AG09309 (cell line): ENCODE measurements around the gene OR8S1.

ENCODE experiments used
- DNase-seq: peaks from one replicate; pipeline ENCODE4 v3.0.0-alpha.2; 2010; ENCODE audit warnings: low read depth
- H3K4me3 ChIP-seq: 2 replicates; pipeline ENCODE4 v1.5.1; 2011; ENCODE audit warnings: mild to moderate bottlenecking, low read depth, low read length, moderate library complexity; ENCODE audit not compliant: control insufficient read depth
- TF ChIP-seq, protein P1 (sequence below): IDR thresholded peaks from 2 replicates; pipeline ENCODE4 v1.5.1; 2011; ENCODE audit warnings: mild to moderate bottlenecking, low read depth, low read length, inconsistent platforms; ENCODE audit not compliant: insufficient read depth, control insufficient read depth; ENCODE audit errors: missing control alignments

The OR8S1 gene

DNA sequence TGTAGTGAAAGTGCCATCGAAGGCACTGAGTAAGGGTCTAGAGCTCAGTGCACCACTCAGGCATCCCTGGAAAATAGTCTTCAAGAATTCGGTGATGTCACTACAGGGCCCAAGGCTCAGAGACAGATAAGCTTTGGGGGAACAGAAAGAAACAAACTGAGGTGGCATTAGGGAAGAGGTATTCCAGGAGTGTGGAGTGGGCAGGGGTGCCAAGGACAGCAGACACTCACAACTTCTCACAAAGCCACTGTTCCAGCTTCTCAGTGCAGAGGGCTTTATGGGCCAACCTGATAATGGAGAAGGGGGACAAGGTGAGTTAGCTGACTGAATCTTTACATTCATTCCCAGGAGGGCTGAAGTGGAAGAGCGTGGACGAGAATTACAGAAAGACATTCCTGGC, 42.3 kb downstream of the OR8S1 start:
- TF ChIP-seq, protein P1, sequence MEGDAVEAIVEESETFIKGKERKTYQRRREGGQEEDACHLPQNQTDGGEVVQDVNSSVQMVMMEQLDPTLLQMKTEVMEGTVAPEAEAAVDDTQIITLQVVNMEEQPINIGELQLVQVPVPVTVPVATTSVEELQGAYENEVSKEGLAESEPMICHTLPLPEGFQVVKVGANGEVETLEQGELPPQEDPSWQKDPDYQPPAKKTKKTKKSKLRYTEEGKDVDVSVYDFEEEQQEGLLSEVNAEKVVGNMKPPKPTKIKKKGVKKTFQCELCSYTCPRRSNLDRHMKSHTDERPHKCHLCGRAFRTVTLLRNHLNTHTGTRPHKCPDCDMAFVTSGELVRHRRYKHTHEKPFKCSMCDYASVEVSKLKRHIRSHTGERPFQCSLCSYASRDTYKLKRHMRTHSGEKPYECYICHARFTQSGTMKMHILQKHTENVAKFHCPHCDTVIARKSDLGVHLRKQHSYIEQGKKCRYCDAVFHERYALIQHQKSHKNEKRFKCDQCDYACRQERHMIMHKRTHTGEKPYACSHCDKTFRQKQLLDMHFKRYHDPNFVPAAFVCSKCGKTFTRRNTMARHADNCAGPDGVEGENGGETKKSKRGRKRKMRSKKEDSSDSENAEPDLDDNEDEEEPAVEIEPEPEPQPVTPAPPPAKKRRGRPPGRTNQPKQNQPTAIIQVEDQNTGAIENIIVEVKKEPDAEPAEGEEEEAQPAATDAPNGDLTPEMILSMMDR: no peak
- no peak for DNase-seq
- no peak overlapping the region for H3K4me3 ChIP-seq

DNA sequence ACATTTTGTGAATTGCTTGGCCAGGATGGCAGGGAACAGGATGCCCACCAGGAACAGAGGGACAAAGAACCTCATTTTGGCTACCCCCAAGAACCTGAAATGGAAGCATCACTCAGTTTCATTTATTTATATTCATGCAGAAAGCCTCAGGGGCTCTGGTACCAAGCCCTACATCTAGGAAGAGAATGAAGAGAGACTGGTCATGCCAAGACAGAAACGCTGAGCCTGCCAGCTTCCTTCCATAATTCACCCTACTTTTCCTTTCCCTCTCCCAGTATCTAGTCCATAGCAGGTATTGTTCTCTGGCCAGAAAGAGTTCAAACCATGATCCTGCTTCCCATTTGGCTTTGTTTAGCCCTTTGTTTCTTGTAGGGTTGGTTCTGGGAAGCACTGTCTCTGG, 44.5 kb downstream of the OR8S1 start, which contains the start of gene LALBA:
TSS of gene LALBA (minus strand) at position 101 of the 400 bp plus-strand sequence. CDS start at position 75, 26 bp downstream.
- H3K4me3 ChIP-seq: no peak within 1 kb of the TSS
- TF ChIP-seq, protein P1: no peak
- DNase-seq: no peak

GRCh38 chr12:48572326-48572725, 46.9 kb downstream of the OR8S1 start:
- DNase-seq: no peak
- no peak overlapping the region for H3K4me3 ChIP-seq
- TF ChIP-seq, protein P1: no peak
